ENCODE measurements around the gene FGD3.

DNA sequence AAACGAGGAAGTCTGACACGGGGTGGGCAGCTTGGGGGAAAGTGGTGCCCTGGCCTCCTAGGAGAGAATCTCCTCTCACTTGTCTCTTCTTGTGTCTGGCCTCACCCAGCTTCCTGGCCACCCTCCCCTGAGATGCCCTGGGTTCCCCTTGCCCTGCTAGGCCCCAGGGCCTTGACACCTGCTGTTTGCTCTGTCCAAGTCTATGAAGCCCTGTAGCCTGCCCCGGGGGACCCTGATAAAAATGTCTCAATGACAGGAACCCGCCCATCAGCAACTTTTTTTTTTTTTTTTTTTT lies 76.1 kb downstream of the FGD3 start:
- TF ChIP-seq CTCF (IDR thresholded peaks at IDR 0.05) (no peak), POLR2A (IDR thresholded peaks at IDR 0.05) (no peak)
